ENCODE measurements around the gene FAM20A.
A peak's percentile ranks its signal among the peaks of the same experiment; 100 is the strongest.

The FAM20A gene

DNA sequence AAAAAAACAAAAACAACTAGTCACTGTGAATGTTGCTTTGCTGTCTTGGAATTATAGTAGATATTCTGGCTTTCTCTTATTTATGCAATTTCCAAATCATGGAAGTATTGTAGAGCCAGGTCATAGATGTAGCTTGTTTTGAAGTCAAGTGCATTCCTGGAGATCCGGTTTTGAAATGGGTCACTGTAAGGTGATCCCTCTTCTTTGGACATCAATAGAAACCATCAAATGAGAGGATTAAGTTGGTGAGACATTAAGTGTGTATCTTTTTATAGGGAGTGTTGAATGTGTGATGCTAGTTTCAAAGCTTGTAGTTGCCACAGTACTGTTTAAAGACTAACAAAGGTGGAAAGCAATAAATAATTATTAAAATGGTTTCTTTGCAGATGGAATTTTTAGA, 84.4 kb downstream of the FAM20A start:
- H3K4me3 ChIP-seq (ENCODE audit: low read length): no peak overlapping the region
- no peak for DNase-seq (ENCODE audit: low read depth)
- TF ChIP-seq, protein P1, sequence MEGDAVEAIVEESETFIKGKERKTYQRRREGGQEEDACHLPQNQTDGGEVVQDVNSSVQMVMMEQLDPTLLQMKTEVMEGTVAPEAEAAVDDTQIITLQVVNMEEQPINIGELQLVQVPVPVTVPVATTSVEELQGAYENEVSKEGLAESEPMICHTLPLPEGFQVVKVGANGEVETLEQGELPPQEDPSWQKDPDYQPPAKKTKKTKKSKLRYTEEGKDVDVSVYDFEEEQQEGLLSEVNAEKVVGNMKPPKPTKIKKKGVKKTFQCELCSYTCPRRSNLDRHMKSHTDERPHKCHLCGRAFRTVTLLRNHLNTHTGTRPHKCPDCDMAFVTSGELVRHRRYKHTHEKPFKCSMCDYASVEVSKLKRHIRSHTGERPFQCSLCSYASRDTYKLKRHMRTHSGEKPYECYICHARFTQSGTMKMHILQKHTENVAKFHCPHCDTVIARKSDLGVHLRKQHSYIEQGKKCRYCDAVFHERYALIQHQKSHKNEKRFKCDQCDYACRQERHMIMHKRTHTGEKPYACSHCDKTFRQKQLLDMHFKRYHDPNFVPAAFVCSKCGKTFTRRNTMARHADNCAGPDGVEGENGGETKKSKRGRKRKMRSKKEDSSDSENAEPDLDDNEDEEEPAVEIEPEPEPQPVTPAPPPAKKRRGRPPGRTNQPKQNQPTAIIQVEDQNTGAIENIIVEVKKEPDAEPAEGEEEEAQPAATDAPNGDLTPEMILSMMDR (IDR thresholded peaks at IDR 0.05; ENCODE audit: insufficient read depth, low read depth, low read length, missing control alignments): no peak

DNA sequence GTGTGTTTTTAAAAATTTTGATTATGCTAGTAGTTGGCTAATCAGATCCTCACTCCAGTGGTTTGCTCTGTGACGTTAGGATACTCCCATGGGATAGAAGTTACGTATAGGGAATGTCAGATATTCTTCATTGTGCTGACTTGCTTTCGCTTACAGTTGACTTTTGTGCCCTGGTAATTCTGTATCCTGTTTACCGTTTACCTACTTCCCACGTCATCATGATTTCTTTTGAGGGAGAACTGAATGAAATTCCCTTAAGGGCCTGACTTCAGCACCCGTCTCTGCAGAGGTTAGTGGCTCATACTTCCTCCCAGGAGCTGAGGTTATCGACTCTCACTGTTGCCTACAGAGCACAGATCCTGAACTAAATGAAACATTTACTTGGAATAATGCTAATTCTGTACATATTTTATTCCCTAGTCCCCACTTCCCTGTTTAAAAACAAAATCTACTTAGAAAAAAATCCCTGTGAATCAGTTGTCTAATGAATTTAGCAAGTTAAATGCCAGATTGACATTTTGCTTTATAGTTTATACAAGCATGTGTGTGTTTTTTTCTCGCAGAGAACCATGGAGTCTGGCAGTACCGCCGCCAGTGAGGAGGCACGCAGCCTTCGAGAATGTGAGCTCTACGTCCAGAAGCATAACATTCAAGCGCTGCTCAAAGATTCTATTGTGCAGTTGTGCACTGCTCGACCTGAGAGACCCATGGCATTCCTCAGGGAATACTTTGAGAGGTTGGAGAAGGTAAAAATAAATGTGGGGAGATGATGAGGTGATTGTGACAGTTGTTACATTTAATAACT, 86.1 kb downstream of the FAM20A start:
- peak; percentile 64 for DNase-seq (ENCODE audit: low read depth)
- peak overlapping the region; percentile 93 for H3K4me3 ChIP-seq (ENCODE audit: low read length)
- TF ChIP-seq, protein P1 (IDR thresholded peaks at IDR 0.05; ENCODE audit: insufficient read depth, low read depth, low read length, missing control alignments): no peak

DNA sequence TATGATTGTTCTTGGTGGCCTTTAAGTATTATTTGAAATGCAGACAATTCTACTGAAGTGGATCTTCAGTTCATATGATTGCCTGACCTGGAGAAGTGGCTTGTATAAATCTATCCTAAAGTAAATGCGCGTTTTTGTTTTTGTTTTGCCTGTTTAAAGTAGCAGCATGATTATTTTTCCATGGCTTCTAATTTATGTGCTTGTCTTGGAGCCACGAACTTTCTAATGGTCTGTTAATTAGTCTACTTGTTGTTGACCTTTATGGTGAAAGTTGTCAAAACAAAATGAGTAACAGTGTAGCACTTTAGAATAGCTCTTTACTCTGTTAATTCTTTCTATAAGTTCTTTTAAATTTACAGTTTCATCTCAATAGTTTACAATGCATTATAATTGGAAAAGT, 87.2 kb downstream of the FAM20A start:
- TF ChIP-seq, protein P1 (IDR thresholded peaks at IDR 0.05; ENCODE audit: insufficient read depth, low read depth, low read length, missing control alignments): no peak
- DNase-seq (ENCODE audit: low read depth): no peak
- peak overlapping the region; percentile 93 for H3K4me3 ChIP-seq (ENCODE audit: low read length)

DNA sequence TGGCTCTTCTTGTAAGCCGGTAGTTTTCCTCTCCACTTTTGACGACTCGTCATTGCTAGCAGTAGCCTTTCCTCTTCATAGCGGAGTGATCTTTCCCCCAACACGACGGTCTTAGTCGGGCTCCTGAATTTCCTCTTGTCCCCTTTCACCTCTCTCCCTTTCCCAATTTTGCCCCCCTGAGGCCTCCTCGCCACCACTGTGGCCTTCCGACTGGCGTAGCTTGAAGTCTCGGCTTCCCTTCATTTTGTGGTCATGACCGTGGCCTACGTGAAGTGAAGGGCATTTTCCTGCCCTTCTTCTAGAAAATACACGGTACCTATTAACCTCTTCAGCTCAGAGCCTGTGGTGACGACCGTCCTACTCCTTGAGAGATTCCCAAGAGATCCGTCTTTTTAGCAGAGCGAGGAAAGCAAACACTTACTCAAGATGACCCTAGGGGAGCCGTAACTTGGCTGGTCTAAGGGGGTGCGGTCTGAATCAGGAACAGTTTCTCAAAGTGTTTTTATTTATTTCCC, 88.2 kb downstream of the FAM20A start:
- DNase-seq (ENCODE audit: low read depth): peak; percentile 48
- TF ChIP-seq, protein P1 (IDR thresholded peaks at IDR 0.05; ENCODE audit: insufficient read depth, low read depth, low read length, missing control alignments): no peak
- peak overlapping the region; percentile 93 for H3K4me3 ChIP-seq (ENCODE audit: low read length)

DNA sequence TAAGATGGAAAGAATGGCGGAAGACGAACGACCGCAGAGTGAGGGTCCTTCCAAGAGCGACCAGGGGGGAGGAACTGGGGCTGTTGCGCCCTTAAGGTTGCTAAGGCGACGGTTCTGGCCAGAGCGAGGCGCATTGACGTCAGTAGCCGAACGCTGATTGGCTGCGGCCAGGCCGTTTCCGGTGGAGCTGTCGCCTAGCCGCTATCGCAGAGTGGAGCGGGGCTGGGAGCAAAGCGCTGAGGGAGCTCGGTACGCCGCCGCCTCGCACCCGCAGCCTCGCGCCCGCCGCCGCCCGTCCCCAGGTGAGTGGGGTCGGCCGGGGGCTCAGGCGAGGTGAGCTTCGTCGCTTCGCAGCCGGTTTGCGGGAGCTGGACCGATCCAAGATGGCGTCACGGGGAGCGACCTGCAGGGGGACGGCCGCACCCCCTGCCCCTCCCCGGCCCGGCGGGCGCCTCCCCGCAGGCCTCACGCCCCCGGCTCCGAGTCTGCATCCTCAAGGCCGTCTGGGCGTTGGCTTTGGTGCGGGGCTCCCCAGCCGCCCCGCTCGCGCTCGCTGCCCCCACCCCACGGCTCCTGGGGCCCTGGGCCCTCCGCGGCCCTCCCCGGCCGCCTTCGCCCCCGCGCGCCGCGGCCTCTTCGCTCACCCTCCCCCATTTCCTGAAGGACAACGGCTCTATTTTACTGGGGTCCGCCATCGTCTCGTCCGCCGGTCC, 88.8 kb downstream of the FAM20A start, which contains the start of gene PRKAR1A:
TSS of gene PRKAR1A (plus strand) at position 184 of the 713 bp plus-strand sequence. CDS start 2,970 bp downstream, outside the sequence.
- peak within 1 kb of the TSS; percentile 93 for H3K4me3 ChIP-seq (ENCODE audit: low read length)
- peak; percentile 93 for DNase-seq (ENCODE audit: low read depth)
- TF ChIP-seq, protein P1 (IDR thresholded peaks at IDR 0.05; ENCODE audit: insufficient read depth, low read depth, low read length, missing control alignments): no peak

DNA sequence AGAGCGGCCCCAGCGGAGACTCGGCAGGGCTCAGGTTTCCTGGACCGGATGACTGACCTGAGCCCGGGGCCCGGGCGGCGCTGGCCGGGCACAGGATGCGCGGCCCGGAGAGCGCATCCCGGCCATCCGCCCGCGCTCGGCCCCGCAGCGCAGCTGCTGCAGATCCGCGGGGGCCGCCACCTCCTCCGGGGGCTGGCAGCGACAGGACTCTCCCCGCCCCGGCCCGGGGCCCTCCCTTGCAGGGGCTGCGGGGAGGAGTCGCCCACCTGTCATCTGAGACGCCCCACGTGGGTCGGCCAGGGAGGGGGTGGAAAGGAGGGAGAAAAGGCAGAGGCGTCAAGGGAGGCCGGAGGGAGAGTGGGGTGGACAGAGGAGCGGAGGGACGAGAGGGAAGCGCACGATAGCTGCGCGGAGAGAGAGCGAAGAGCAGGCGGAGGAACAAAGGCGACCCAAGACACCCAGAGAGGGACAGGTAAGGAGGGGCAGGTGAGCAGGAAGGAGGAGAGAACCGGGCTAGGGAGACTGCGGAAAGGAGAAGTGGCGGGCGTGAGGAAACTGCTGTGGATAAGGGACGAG, 89.4 kb downstream of the FAM20A start:
- H3K4me3 ChIP-seq (ENCODE audit: low read length): peak overlapping the region; percentile 93
- no peak for DNase-seq (ENCODE audit: low read depth)
- TF ChIP-seq, protein P1 (IDR thresholded peaks at IDR 0.05; ENCODE audit: insufficient read depth, low read depth, low read length, missing control alignments): no peak
